Measurements from ENCODE around the gene INPP5J. TPM values are rescaled to one million over a fixed set of nuclear protein-coding genes. Genes with fewer than 3 reads are reported as not detected.
"Not testable (repeated sequence)": the region's sequence is repeated elsewhere in the genome, so short reads cannot be mapped to it uniquely, and the experiment has no call there.

INPP5J gene, protein sequence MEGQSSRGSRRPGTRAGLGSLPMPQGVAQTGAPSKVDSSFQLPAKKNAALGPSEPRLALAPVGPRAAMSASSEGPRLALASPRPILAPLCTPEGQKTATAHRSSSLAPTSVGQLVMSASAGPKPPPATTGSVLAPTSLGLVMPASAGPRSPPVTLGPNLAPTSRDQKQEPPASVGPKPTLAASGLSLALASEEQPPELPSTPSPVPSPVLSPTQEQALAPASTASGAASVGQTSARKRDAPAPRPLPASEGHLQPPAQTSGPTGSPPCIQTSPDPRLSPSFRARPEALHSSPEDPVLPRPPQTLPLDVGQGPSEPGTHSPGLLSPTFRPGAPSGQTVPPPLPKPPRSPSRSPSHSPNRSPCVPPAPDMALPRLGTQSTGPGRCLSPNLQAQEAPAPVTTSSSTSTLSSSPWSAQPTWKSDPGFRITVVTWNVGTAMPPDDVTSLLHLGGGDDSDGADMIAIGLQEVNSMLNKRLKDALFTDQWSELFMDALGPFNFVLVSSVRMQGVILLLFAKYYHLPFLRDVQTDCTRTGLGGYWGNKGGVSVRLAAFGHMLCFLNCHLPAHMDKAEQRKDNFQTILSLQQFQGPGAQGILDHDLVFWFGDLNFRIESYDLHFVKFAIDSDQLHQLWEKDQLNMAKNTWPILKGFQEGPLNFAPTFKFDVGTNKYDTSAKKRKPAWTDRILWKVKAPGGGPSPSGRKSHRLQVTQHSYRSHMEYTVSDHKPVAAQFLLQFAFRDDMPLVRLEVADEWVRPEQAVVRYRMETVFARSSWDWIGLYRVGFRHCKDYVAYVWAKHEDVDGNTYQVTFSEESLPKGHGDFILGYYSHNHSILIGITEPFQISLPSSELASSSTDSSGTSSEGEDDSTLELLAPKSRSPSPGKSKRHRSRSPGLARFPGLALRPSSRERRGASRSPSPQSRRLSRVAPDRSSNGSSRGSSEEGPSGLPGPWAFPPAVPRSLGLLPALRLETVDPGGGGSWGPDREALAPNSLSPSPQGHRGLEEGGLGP
- total RNA-seq (2014; rRNA removed; shearing (Covaris generic)) = 10.6 and 11.9 TPM in 2 replicates

DNA sequence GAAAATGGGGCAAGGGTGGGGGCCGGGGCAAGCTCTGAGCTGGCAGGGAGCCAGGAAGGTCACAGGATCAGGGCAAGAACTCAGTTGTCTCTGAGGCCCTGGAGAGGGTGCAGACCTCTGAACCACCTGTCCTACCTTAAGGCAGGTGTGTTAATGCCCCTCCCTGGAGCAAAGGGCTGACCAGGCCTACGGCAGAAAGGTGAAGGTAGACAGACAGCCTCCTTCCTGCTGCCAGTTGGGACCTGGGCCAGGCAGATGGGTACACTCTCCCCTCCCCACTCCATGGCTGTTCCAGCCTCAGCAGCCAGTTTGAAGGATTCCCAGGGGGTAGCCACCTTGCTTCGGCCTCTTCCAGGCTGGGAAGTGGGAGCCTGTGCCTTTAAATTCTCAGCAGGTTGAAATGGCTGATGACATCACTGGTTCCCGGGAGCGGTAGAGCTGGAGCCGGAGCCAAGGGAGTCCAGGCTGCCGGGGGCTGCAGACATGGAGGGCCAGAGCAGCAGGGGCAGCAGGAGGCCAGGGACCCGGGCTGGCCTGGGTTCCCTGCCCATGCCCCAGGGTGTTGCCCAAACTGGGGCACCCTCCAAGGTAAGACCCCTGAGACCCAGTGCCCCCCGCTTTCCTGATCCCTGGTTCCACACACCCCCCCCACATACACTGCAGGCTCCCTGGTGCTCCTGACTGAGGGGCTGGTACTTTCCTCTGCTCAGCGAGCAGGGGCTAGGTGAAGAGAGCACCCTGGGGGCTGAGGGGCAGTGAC, at the start of gene INPP5J:
TSS of gene INPP5J (plus strand) at position 435 of the 760 bp plus-strand sequence. CDS start at position 484, 49 bp downstream.
- H3K27me3 ChIP-seq (ENCODE audit: control insufficient read depth, insufficient read depth, low read length) = no peaks in the 10 kb centered on the region
- H3K4me3 ChIP-seq (ENCODE audit: insufficient read depth, low read depth, low read length) = peak within 1 kb of the TSS; percentile 46
- DNase-seq = peak; percentile 88
- H3K36me3 ChIP-seq (replicated peaks; ENCODE audit: control insufficient read depth, insufficient read depth, low read length) = no peaks in the 10 kb centered on the region

DNA sequence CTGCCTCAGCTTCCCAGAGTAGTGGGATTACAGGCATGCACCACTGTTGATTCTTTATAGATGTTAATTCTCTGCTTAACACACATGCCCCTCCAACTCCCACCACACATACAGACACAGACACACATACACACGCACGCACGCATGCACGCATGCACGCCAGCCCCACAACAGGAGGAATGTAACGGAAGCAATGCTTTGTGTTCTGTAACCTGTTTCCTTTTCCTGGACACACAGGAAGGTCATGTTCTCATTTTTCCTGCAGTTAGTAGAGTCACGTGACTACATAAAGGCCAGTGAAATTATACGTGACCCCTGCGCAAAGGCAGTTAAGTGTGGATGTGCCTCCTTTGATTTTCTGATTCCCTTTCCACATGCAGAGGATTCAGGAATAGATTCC, 49.6 kb upstream of the INPP5J start:
- not testable (repeated sequence) for DNase-seq; H3K4me3 ChIP-seq (ENCODE audit: insufficient read depth, low read depth, low read length); H3K27me3 ChIP-seq (ENCODE audit: control insufficient read depth, insufficient read depth, low read length); H3K36me3 ChIP-seq (replicated peaks; ENCODE audit: control insufficient read depth, insufficient read depth, low read length)

DNA sequence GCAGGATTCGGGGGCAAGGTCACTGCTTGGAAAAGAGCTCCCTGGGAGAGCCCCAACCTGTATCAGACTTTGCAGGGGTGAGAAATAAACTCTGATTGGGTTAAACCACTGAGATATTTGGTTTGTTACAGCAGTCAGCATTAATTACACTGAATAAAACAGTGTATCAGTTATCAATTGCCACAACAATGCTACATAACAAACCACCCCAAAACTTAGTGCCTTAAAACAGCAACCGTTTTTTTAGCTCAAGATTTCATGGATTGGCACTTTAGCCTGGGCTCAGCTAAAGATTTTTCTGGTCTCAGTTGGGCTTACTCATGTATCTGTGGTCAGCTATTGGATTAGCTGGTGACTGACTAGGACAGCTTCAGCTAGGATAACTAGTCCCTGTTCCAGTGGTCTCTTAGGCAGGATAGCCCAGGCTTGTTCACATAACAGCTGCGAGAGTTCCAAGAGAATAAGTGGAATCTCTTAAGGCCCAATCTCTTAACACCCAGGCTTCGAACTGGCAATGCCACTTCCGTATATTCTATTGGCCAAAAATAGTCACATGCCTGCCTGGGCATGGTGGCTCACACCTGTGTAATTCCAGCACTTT, 49.1 kb upstream of the INPP5J start:
- H3K36me3 ChIP-seq (replicated peaks; ENCODE audit: control insufficient read depth, insufficient read depth, low read length); H3K27me3 ChIP-seq (ENCODE audit: control insufficient read depth, insufficient read depth, low read length); DNase-seq; H3K4me3 ChIP-seq (ENCODE audit: insufficient read depth, low read depth, low read length): not testable (repeated sequence)

DNA sequence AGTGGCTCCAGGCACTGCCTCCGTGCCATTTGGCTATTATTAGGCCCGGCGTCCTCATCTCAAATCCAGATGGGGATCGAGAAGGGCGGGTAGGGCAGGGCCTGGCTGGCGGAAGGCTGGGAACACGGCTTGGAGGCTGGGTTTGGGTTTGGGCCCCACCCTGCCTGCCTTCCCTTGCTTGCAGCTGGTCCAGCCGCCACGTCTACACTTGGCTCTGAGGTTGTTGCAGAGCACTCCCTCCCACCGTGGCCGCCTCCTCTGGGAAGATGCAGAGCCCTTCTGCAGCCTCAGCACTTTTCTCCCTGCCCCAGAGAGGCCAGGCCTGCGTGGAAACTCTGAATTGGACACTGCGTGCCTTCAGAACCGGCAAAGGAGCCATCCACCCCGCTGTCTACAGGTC, 46.8 kb upstream of the INPP5J start:
- Histone ChIP-seq H3K36me3 (replicated peaks; ENCODE audit: control insufficient read depth, insufficient read depth, low read length) (no peaks in the 10 kb centered on the region), H3K27me3 (ENCODE audit: control insufficient read depth, insufficient read depth, low read length) (no peaks in the 10 kb centered on the region), H3K4me3 (ENCODE audit: insufficient read depth, low read depth, low read length) (no peak overlapping the region)
- no peak for DNase-seq

DNA sequence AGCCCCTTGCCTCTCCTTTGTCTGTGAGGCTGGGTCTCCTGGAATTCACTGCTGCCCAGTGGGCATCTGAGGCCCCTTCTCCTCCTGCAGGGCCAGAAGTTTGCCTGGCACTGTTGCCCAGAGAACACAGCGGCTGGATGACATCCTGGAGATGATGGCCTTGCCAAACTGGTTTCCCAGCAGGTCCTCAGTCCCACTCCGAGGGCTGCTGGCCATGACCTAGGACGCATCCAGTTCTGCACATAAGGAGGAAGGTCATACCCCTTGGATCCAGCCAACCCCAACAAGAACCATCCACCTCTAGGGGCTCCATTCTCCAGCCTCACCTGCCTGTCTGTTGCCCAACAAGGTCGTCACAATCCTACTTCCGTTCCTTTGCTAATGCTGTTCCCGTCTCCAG, 45.1 kb upstream of the INPP5J start:
- Histone ChIP-seq H3K36me3 (replicated peaks; ENCODE audit: control insufficient read depth, insufficient read depth, low read length) (no peaks in the 10 kb centered on the region), H3K4me3 (ENCODE audit: insufficient read depth, low read depth, low read length) (no peak overlapping the region), H3K27me3 (ENCODE audit: control insufficient read depth, insufficient read depth, low read length) (peaks cover 2% of the 10 kb centered on the region)
- no peak for DNase-seq

DNA sequence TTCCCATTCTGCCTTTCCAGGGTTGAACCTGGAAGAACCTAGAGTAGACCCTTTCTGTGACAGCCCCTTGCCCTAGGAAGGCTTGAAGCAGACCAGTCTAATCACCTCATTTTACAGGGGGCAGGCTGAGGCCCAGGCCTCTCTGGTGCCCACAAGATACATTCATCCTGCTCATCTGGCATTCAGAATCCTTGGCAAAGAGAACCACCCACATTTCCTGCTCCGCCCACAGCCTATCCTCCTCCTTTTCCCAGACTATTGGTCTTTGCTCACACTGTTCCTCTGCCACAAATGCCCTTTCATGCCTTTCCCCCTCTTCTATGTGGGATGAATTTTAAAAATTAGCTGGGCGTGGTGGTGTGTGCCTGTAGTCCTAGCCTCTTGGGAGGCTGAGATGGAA, 44.4 kb upstream of the INPP5J start:
- DNase-seq; H3K27me3 ChIP-seq (ENCODE audit: control insufficient read depth, insufficient read depth, low read length); H3K36me3 ChIP-seq (replicated peaks; ENCODE audit: control insufficient read depth, insufficient read depth, low read length); H3K4me3 ChIP-seq (ENCODE audit: insufficient read depth, low read depth, low read length): not testable (repeated sequence)

DNA sequence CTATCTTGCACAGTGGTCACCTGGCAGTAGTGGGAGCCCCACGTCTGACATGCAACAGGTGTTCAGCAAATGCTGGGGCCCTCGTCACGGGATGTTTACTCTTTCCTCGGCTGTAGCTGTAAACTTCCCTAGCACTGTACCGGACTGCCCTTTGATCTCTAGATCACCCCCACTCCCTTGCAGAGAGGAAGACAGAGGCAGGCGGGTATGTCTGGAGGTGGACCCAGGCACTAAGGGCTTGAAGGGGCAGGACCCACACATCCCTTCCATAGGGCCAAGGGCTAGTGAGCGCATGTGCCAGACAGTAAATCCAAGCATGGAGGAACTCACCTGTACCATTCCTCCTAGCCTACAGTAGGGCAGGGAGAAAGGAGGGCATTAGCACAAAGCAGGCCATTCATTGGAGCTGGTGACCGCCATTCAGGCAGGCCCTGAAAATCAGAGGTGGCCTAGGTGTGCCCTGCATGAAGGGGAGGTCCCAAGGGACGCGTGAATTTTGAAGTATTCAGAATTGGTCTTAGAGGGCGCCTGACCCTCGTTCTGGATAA, 43.6 kb upstream of the INPP5J start:
- H3K27me3 ChIP-seq (ENCODE audit: control insufficient read depth, insufficient read depth, low read length) = peaks cover 2% of the 10 kb centered on the region
- DNase-seq = peak; percentile 80
- no peaks in the 10 kb centered on the region for H3K36me3 ChIP-seq (replicated peaks; ENCODE audit: control insufficient read depth, insufficient read depth, low read length)
- H3K4me3 ChIP-seq (ENCODE audit: insufficient read depth, low read depth, low read length) = no peak overlapping the region

DNA sequence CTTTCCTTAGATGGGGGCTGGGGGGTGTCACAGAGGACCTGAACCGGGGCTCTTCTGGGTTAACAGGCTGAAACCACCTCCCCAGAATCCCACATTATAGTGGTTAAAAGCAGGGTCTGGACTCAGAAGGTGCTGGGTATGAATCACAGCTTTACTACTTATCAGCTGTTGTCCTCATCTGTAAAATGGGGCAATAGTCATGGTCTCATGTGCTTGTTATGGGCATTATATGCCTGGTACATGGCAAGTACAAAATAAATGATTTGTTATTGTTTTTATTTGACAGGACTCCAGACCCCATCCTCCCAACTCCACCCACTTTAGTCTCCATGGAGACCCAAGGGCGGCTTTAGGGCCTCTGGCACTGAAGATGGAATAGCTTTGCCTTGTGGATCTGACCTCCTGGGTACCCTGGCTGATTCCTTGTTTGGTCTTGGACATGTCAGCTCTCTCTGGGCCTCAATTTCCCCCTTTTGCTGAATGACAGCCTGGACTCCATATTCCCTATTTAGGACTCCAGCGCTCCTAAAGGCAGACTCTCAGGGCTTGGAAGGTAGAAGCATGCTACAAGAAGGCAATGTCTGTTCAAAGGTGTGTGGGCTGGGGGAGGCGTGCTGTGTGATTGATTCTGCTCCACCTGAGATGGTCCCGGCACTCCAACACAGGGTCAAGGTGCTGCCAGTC, 42.5 kb upstream of the INPP5J start:
- peak; percentile 53 for DNase-seq
- Histone ChIP-seq H3K27me3 (ENCODE audit: control insufficient read depth, insufficient read depth, low read length) (peaks cover 2% of the 10 kb centered on the region), H3K36me3 (replicated peaks; ENCODE audit: control insufficient read depth, insufficient read depth, low read length) (no peaks in the 10 kb centered on the region), H3K4me3 (ENCODE audit: insufficient read depth, low read depth, low read length) (peak overlapping the region; percentile 71)

DNA sequence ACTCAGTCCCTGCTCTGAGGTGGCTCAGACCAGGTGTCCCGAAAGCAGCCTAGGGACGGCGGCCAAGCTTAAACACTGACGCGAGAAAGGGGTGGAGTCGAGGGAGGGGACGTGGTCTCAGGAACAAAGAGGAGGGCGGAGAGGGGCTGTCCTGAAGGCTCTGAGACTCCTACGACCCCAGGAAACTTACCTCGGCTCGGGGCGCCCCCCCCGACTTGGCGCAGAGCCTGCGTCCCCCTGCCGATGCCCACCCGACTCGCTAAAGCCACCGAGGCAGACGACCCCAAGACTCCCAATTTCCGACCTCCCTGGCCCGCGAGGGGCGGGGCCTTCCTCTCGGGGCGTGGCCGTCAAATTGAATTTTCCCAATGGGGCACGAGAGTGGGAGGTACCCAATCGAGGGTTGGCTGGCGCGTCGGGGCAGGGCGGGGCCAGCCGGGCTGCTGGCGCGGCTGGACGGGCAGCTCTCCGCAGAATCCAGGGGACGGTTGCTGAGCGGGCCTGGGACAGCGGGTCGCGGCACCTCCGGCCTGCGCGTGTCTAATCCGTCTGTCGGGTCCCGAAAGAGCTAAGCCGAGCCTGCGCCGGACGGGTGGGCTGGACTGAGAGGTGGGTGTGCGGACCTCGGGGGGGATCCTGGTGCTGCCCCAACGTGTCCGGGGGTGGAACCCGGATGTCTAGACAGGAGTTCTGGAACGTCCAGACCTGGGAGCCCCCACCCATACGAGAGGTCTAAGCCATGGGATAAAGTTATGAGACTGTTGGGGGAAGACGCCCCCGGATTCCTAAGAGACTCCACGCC, 41.7 kb upstream of the INPP5J start, which contains the start of gene SMTN:
TSS of gene SMTN (plus strand) at position 471 of the 802 bp plus-strand sequence. CDS start 1,941 bp downstream, outside the sequence.
- H3K27me3 ChIP-seq (ENCODE audit: control insufficient read depth, insufficient read depth, low read length) = peaks cover 2% of the 10 kb centered on the region
- DNase-seq = peak; percentile 99
- no peaks in the 10 kb centered on the region for H3K36me3 ChIP-seq (replicated peaks; ENCODE audit: control insufficient read depth, insufficient read depth, low read length)
- H3K4me3 ChIP-seq (ENCODE audit: insufficient read depth, low read depth, low read length) = peak within 1 kb of the TSS; percentile 71

DNA sequence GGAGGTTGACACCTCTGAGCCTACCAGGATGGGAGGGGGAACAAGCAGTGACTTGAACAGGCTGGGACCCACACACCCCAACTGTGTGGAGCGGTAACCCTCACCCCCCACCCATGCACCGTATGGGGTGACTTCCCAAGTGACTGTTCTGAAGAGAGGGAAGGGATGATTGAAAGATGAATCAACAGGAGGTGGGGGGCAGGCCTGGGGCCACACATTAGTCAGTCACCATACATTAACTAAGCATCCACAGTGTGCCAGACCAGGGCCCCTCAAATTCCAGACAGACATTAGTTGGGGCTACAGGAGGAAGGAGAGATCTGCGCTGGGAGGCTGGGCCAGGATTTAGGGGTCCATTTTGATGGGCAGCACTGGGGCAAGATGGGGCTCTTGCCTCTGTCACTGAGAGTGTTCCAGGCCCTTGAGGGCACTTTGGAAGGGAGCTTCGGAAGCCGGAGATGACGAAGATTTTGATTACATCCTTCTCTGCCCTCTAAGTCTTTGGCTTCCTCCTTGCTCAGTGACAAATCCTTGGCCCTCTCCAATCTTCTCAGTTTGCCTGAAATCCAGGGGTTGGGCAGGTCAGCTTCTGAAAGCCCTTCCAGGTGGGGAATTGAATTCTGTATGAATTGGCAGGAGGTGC, 40.7 kb upstream of the INPP5J start:
- H3K4me3 ChIP-seq (ENCODE audit: insufficient read depth, low read depth, low read length) = 0 out of 2 replicates have a peak overlapping the region, but pooled peaks have one; percentile 71
- no peaks in the 10 kb centered on the region for H3K36me3 ChIP-seq (replicated peaks; ENCODE audit: control insufficient read depth, insufficient read depth, low read length)
- peaks cover 2% of the 10 kb centered on the region for H3K27me3 ChIP-seq (ENCODE audit: control insufficient read depth, insufficient read depth, low read length)
- peak; percentile 38 for DNase-seq

DNA sequence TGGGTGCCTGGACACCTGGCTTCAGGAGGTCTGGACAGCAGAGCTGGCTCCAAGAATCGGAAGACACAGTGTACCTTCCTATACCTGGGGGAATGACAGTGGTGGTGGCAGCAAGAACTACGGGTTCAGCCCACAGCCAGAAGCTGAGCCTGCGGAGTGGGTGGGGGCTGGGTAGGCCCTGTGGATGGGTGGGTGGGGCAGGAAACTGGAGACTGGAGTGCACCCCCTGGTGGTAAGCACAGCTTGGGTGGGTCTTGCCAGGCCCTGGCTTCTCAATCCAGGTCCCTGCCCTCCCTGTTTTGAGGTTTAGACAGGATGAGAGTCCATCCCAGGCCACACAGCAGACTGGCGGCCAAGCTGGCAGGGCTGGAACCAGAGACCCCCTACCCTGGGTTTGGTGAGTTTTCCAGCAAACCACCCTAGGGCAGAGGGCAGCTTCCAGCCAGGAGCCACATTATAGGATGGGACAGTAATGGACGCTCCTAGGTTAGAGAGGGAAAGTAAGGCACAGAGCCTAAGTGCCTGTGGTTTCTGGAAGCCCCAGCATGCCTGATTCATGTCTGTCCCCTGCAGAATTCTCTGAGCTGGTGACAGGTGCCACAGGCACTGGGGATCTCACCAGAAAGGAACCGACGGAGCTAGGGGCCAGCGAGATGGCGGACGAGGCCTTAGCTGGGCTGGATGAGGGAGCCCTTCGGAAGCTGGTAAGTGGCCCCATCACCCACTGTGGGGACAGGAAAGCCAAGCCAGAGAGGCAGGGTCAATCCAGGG, 40.0 kb upstream of the INPP5J start:
- H3K27me3 ChIP-seq (ENCODE audit: control insufficient read depth, insufficient read depth, low read length) = peaks cover 2% of the 10 kb centered on the region
- no peak overlapping the region for H3K4me3 ChIP-seq (ENCODE audit: insufficient read depth, low read depth, low read length)
- peak; percentile 81 for DNase-seq

More for the DNA sequence above, 40.0 kb upstream of the INPP5J start:
- no peaks in the 10 kb centered on the region for H3K36me3 ChIP-seq (replicated peaks; ENCODE audit: control insufficient read depth, insufficient read depth, low read length)
